ENCODE measurements around the gene STARD6.
"Not testable (repeated sequence)": the region's sequence is repeated elsewhere in the genome, so short reads cannot be mapped to it uniquely, and the experiment has no call there.

Gene STARD6

GRCh38 chr18:54357660-54358494 lies at the start of gene STARD6, which contains the start of gene C18orf54:
TSS of gene STARD6 (minus strand) at chr18:54357858. CDS start at chr18:54354573, 3,285 bp downstream.
TSS of gene C18orf54 (plus strand) at chr18:54357906. CDS start at chr18:54360573, 2,667 bp downstream.
- peak; percentile 32 to 70 for DNase-seq

- no peak for DNase-seq
Measured at GRCh38 chr18:54405290-54405689, 47.6 kb upstream of the STARD6 start.

GRCh38 chr18:54396760-54397159 lies 39.1 kb upstream of the STARD6 start:
- DNase-seq, result no peak

GRCh38 chr18:54393648-54394294 lies 36.1 kb upstream of the STARD6 start:
- no peak for DNase-seq

- DNase-seq, result peak in 1 of 2 experiments; percentile 14
Measured at GRCh38 chr18:54392543-54393023, 34.9 kb upstream of the STARD6 start.

GRCh38 chr18:54390838-54391237 lies 33.2 kb upstream of the STARD6 start:
- no peak for DNase-seq

- no peak for DNase-seq
Measured at GRCh38 chr18:54389143-54389505, 31.5 kb upstream of the STARD6 start.

- no peak for DNase-seq
Measured at GRCh38 chr18:54388203-54389142, 30.8 kb upstream of the STARD6 start.

- no peak for DNase-seq
Measured at GRCh38 chr18:54387631-54388030, 30.0 kb upstream of the STARD6 start.

GRCh38 chr18:54386800-54387495 lies 29.3 kb upstream of the STARD6 start:
- not testable (repeated sequence) for DNase-seq

- no peak for DNase-seq
Measured at GRCh38 chr18:54386043-54386442, 28.4 kb upstream of the STARD6 start.

- DNase-seq, result no peak
Measured at GRCh38 chr18:54382733-54383252, 25.1 kb upstream of the STARD6 start.

- no peak for DNase-seq
Measured at GRCh38 chr18:54382076-54382475, 24.4 kb upstream of the STARD6 start.

- no peak for DNase-seq
Measured at GRCh38 chr18:54381640-54382039, 24.0 kb upstream of the STARD6 start.

- no peak for DNase-seq
Measured at GRCh38 chr18:54378057-54378456, 20.4 kb upstream of the STARD6 start.

GRCh38 chr18:54360406-54360805 lies 2.7 kb upstream of the STARD6 start:
- DNase-seq, result no peak

GRCh38 chr18:54359233-54359632 lies 1.6 kb upstream of the STARD6 start:
- DNase-seq, result no peak

GRCh38 chr18:54358495-54359040 lies 910 bp upstream of the STARD6 start:
- no peak for DNase-seq

GRCh38 chr18:54357082-54357659 lies 487 bp downstream of the STARD6 start:
- DNase-seq, result no peak

GRCh38 chr18:54351186-54351585 lies 6.5 kb downstream of the STARD6 start:
- DNase-seq, result no peak

- no peak for DNase-seq
Measured at GRCh38 chr18:54338230-54338629, 19.4 kb downstream of the STARD6 start.

Measured in NCI-H187 (cell line).